Lower leg skin (tissue), 3 donors: ENCODE measurements around the gene PRKACG.

Source experiments
- CTCF ChIP-seq, 3 donors: fragments of 450-650 bp; IDR thresholded peaks; one replicate each; pipeline ENCODE4 v1.5.1; 2016; ENCODE audit warnings: antibody characterized with exemption in 3 of 3, mild to moderate bottlenecking in 3 of 3, moderate library complexity in 2 of 3
- POLR2A ChIP-seq, 2 donors: fragments of 450-650 bp; IDR thresholded peaks; one replicate each; pipeline ENCODE4 v1.6.1; 2016 to 2017; ENCODE audit warnings: antibody characterized with exemption in 2 of 2, mild to moderate bottlenecking in 1 of 2, moderate library complexity in 1 of 2

GRCh38 chr9:69058101-69058500 lies 44.2 kb upstream of the PRKACG start:
- TF ChIP-seq POLR2A (IDR thresholded peaks at IDR 0.05) (no peak), CTCF (IDR thresholded peaks at IDR 0.05) (no peak)
